T-helper 1 cell treated with Interleukin-12 subunit alpha and Interleukin-12 subunit beta and Interleukin-4 antibody, amounts not matched to agents 30 ng/mL and 1 ng/mL, for 36 hours (primary cell): ENCODE data around the gene METRNL. TPM values are rescaled to one million over a fixed set of nuclear protein-coding genes. Genes with fewer than 3 reads are reported as not detected.
"Not testable (repeated sequence)": the region's sequence is repeated elsewhere in the genome, so short reads cannot be mapped to it uniquely, and the experiment has no call there.

Experiments
- intact Hi-C: fragments of 100-400 bp; cut with micrococcal nuclease; formaldehyde crosslinking; loops from one replicate; pipeline ENCODE4 v1.15.1; 2024
- total RNA-seq: library from RNA; stranded (reverse); gene quantifications from 2 replicates; pipeline ENCODE4 v1.2.3, GENCODE V29; 2022

The METRNL gene
- total RNA-seq, 1 donor from 2014 or later, result 15.0 TPM

GRCh38 chr17:83118071-83118841 lies 38.8 kb downstream of the METRNL start:
- intact Hi-C loops, result no loop called here

GRCh38 chr17:83119987-83120864 lies 40.8 kb downstream of the METRNL start:
- intact Hi-C loops, result no loop called here

- intact Hi-C loops, result not testable (repeated sequence)
Measured at GRCh38 chr17:83121473-83121872, 42.1 kb downstream of the METRNL start.

GRCh38 chr17:83121921-83122820 lies 42.8 kb downstream of the METRNL start:
- intact Hi-C loops, result no loop called here

- intact Hi-C loops, result no loop called here
Measured at GRCh38 chr17:83122834-83123233, 43.4 kb downstream of the METRNL start.

- intact Hi-C loops, result no loop called here
Measured at GRCh38 chr17:83123896-83124801, 44.7 kb downstream of the METRNL start.

GRCh38 chr17:83124871-83125514 lies 45.6 kb downstream of the METRNL start:
- intact Hi-C loops, result no loop called here

GRCh38 chr17:83125515-83126274 lies 46.3 kb downstream of the METRNL start:
- intact Hi-C loops, result no loop called here

- intact Hi-C loops, result no loop called here
Measured at GRCh38 chr17:83126275-83126811, 46.9 kb downstream of the METRNL start.

GRCh38 chr17:83127431-83128160 lies 48.2 kb downstream of the METRNL start:
- intact Hi-C loops, result no loop called here

GRCh38 chr17:83128306-83129240 lies 49.2 kb downstream of the METRNL start:
- intact Hi-C loops, result no loop called here

- intact Hi-C loops, result no loop called here
Measured at GRCh38 chr17:83129676-83130075, 50.3 kb downstream of the METRNL start.

GRCh38 chr17:83131401-83132011 lies 52.1 kb downstream of the METRNL start:
- intact Hi-C loops, result no loop called here

GRCh38 chr17:83132251-83133081 lies 53.1 kb downstream of the METRNL start:
- intact Hi-C loops, result no loop called here

GRCh38 chr17:83133302-83134121 lies 54.1 kb downstream of the METRNL start:
- intact Hi-C loops, result no loop called here
